Breast epithelium (tissue), 4 donors: ENCODE results near the gene CFAP90. TPM values are rescaled to one million over a fixed set of nuclear protein-coding genes. Genes with fewer than 3 reads are reported as not detected.

Source experiments
- DNase-seq, 2 donors: peaks; one replicate each; pipeline ENCODE4 v3.0.0-alpha.2; 2019; ENCODE audit warnings: low spot score in 2 of 2
- H3K27ac ChIP-seq, 2 donors: fragments of 200-600 bp; sonication (generic) in 1 of 2; one replicate each; pipeline ENCODE4 v1.5.1; 2016 to 2019; ENCODE audit warnings: mild to moderate bottlenecking in 1 of 2
- H3K27me3 ChIP-seq, 2 donors: fragments of 200-600 bp; sonication (generic) in 1 of 2; one replicate each; pipeline versions ENCODE4 v1.5.1 to v1.6.0; 2017 to 2019; ENCODE audit warnings: control low read depth in 1 of 2, mild to moderate bottlenecking in 1 of 2
- H3K36me3 ChIP-seq: fragments of 200-600 bp; one replicate; pipeline ENCODE4 v1.5.1; 2019
- H3K4me1 ChIP-seq, 2 donors: fragments of 200-600 bp; sonication (generic); one replicate each; pipeline ENCODE4 v1.5.1; 2016 to 2019; ENCODE audit warnings: control low read depth in 1 of 2
- H3K4me3 ChIP-seq, 3 donors: fragments of 200-600 bp; sonication (generic); 1 replicate in 2 of 3; 2 replicates in 1 of 3; pipeline ENCODE4 v1.5.1; 2016 to 2019; ENCODE audit warnings: mild to moderate bottlenecking in 3 of 3, moderate library complexity in 2 of 3
- H3K9me3 ChIP-seq, 2 donors: fragments of 200-600 bp; sonication (generic) in 1 of 2; one replicate each; pipeline ENCODE4 v1.5.1; 2016 to 2019; ENCODE audit warnings: control low read depth in 1 of 2
- POLR2A ChIP-seq: fragments of 450-650 bp; IDR thresholded peaks from one replicate; pipeline ENCODE4 v1.6.1; 2016; ENCODE audit warnings: antibody characterized with exemption, mild to moderate bottlenecking, moderate library complexity
- POLR2AphosphoS5 ChIP-seq, 3 donors: sonication (generic); formaldehyde crosslinking; IDR thresholded peaks; one replicate each; pipeline ENCODE4 v1.6.1; 2017; ENCODE audit warnings: antibody characterized with exemption in 3 of 3
- intact Hi-C: fragments of 100-400 bp; cut with DNase I; formaldehyde crosslinking; loops from one replicate; pipeline ENCODE4 v1.15.1; 2023; ENCODE audit warnings: low total_unique reads
- total RNA-seq, 3 donors: library from RNA; depleted of rRNA; stranded (reverse); fragments of >200 nt; gene quantifications; one replicate each; pipeline ENCODE4 v1.1.0, GENCODE V29; 2016
- TF ChIP-seq, protein P1 (sequence below), 3 donors: fragments of 450-650 bp; IDR thresholded peaks; one replicate each; pipeline ENCODE4 v1.5.1; 2016 to 2017; ENCODE audit warnings: antibody characterized with exemption in 3 of 3, mild to moderate bottlenecking in 3 of 3, moderate library complexity in 3 of 3

Gene CFAP90
- total RNA-seq, 3 donors from 2014 or later = 0.48 to 0.98 (median 0.59) TPM

DNA sequence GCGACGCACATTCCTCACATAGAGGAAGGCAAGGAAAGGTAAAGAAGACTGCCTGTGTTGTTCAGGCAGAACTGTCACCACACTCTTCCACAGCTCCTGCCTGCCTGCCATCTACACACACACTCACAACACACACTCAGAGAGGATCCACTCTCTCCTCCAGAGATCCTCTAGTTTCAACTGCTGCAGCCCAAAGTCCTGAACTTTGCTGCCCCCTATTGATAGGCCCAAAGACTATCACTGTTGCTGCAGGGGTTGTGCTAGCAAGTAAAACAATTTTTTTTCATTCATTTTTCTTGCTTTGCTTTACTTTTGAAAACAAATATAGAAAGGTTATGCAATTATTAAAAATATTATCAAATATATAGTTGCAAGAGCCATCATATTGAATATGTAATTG is 5.9 kb upstream of the CFAP90 start:
- no peaks in the 10 kb centered on the region for H3K9me3 ChIP-seq
- H3K36me3 ChIP-seq = no peaks in the 10 kb centered on the region
- TF ChIP-seq, protein P1, sequence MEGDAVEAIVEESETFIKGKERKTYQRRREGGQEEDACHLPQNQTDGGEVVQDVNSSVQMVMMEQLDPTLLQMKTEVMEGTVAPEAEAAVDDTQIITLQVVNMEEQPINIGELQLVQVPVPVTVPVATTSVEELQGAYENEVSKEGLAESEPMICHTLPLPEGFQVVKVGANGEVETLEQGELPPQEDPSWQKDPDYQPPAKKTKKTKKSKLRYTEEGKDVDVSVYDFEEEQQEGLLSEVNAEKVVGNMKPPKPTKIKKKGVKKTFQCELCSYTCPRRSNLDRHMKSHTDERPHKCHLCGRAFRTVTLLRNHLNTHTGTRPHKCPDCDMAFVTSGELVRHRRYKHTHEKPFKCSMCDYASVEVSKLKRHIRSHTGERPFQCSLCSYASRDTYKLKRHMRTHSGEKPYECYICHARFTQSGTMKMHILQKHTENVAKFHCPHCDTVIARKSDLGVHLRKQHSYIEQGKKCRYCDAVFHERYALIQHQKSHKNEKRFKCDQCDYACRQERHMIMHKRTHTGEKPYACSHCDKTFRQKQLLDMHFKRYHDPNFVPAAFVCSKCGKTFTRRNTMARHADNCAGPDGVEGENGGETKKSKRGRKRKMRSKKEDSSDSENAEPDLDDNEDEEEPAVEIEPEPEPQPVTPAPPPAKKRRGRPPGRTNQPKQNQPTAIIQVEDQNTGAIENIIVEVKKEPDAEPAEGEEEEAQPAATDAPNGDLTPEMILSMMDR (IDR thresholded peaks at IDR 0.05) = peak; percentile 21 to 34 (median 23)
- no peak for TF ChIP-seq POLR2AphosphoS5 (IDR thresholded peaks at IDR 0.05)
- intact Hi-C loops = no loop called here
- no peaks in the 10 kb centered on the region for H3K4me1 ChIP-seq
- no peak overlapping the region for H3K27ac ChIP-seq
- no peak for DNase-seq
- no peaks in the 10 kb centered on the region for H3K27me3 ChIP-seq
- H3K4me3 ChIP-seq = no peak overlapping the region

DNA sequence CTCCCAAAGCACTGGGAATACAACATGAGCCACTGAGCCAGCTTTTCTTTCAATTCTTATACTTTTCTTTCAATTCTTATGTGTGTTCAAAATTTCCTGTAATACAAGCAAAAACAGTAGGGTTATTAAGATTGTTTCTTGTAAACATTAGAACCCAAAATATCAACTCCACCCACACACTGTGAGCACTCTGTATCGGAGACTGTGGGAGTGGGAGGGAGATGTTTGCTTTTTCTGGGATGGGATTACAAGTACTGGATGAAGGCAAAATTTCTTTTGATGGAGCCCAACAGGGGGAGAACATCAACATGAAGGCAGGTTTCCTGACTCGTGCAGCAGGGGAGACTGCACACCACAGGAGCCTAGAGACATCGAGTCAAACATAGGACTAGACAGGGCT is 4.7 kb upstream of the CFAP90 start:
- Histone ChIP-seq H3K4me1 (no peaks in the 10 kb centered on the region), H3K4me3 (no peak overlapping the region), H3K27ac (no peak overlapping the region), H3K9me3 (no peaks in the 10 kb centered on the region), H3K36me3 (no peaks in the 10 kb centered on the region), H3K27me3 (no peaks in the 10 kb centered on the region)
- intact Hi-C loops = no loop called here
- TF ChIP-seq POLR2AphosphoS5 (IDR thresholded peaks at IDR 0.05) (no peak), POLR2A (no peak)
- TF ChIP-seq, protein P1 (IDR thresholded peaks at IDR 0.05) = no peak
- DNase-seq = no peak

DNA sequence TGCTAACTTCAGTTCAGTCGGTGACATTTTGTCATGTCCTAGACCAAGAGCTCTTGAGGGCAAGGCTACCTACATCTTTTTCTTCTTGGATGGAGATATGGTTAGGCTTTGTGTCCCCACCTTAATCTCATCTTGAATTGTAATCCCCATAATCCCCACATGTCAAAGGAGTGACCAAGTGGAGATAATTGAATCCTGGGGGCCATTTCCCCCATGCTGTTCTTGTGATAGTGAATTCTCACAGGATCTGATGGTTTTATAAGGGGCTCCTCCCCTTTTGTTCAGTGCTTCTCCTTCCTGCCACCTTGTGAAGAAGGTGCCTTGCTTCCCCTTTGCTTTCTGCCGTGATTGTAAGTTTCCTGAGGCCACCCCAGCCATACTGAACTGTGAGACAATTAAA is 2.1 kb upstream of the CFAP90 start:
- Histone ChIP-seq H3K36me3 (no peaks in the 10 kb centered on the region), H3K4me3 (no peak overlapping the region), H3K27me3 (no peaks in the 10 kb centered on the region), H3K4me1 (peaks cover 0 to 3% of the 10 kb centered on the region in 2 donors), H3K9me3 (no peaks in the 10 kb centered on the region), H3K27ac (peak overlapping the region in 1 of 2 donors; percentile 6)
- intact Hi-C loops = no loop called here
- TF ChIP-seq POLR2AphosphoS5 (IDR thresholded peaks at IDR 0.05) (no peak), POLR2A (no peak)
- TF ChIP-seq, protein P1 (IDR thresholded peaks at IDR 0.05) = no peak
- DNase-seq = no peak

DNA sequence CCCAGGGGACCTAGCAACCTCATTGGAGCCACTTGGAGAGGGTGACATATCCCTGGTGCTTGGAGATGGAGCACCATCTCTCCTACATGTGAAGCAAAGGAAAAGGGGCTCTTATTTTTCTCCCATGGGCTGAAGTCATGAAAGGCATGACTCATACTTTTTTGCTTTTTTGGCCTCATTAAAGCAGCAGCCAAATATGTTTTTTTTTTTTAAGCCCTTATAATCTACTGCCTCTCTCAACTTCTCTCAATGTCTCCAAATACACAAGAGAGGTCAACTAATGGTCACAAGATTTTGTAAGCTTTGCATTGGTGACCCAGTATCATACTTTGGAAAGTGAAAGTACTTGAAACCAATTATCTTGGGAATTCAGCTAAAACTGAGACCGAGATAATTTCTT is 1.6 kb upstream of the CFAP90 start:
- no peak for TF ChIP-seq POLR2AphosphoS5 (IDR thresholded peaks at IDR 0.05)
- TF ChIP-seq, protein P1 (IDR thresholded peaks at IDR 0.05) = no peak
- no peak for TF ChIP-seq POLR2A
- Histone ChIP-seq H3K36me3 (no peaks in the 10 kb centered on the region), H3K27me3 (no peaks in the 10 kb centered on the region), H3K27ac (peak overlapping the region; percentile 64 to 82), H3K9me3 (no peaks in the 10 kb centered on the region), H3K4me3 (no peak overlapping the region), H3K4me1 (peaks cover 0 to 3% of the 10 kb centered on the region in 2 donors)
- DNase-seq = no peak
- intact Hi-C loops = no loop called here

DNA sequence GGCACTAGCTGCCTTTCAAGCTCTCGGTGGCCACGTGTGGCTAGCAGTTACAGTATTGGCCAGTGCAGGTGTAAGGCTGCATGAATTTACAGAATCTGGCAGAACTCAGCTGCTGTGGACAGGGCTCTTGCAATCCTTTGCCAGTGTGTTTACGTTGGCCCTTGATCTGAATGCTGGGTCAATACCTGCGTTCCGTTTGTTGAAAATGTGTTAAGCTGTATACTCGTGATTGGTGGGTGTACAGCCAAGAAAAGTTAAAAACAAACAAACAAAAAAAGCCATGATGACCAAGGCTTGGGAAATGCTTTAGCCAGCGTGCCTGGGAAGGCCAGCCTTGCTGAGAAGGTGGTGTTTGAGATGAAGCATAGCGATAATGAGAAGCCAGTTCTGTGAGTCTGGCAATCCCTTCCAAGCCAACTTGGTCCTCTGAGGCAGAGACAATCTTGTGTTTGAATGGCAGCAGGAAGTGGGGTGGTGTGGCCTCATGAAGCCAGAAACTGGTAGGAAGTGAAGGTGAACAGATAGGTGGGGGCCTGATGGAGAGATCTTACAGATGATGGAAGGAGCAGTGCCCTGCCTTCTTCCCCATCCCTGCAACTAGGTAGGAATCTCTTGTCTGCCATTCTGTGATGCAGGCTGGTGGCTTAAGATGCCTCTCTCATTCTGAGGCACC is 820 bp upstream of the CFAP90 start:
- DNase-seq = no peak
- Histone ChIP-seq H3K4me3 (peak overlapping the region in 1 of 3 donors; percentile 87), H3K27me3 (no peaks in the 10 kb centered on the region), H3K27ac (peak overlapping the region; percentile 64 to 82), H3K9me3 (no peaks in the 10 kb centered on the region), H3K4me1 (peaks cover 0 to 3% of the 10 kb centered on the region in 2 donors), H3K36me3 (no peaks in the 10 kb centered on the region)
- intact Hi-C loops = no loop called here
- no peak for TF ChIP-seq POLR2A
- TF ChIP-seq, protein P1 (IDR thresholded peaks at IDR 0.05) = no peak
- TF ChIP-seq POLR2AphosphoS5 (IDR thresholded peaks at IDR 0.05) = no peak
